Endothelial cell of umbilical vein (primary cell): ENCODE results near the gene PRKAR1B. TPM values are rescaled to one million over a fixed set of nuclear protein-coding genes. Genes with fewer than 3 reads are reported as not detected.

Source experiments
- BruUV-seq: library from RNA; stranded (reverse); fragments of 400-500 nt; replicated peaks from 2 replicates; lab custom pipeline; 2021; lab: Mats Ljungman, UMichigan
- CTCF ChIA-PET: fragments of 300-600, 350-600 bp; sonication (Branson Sonifier 250); formaldehyde crosslinking; loops from one replicate; lab custom pipeline; 2021; ENCODE audit warnings: antibody characterized with exemption, inconsistent platforms; lab: Charles Lee
- POLR2A ChIA-PET: fragments of 300-600, 350-600 bp; sonication (Branson Sonifier 250); formaldehyde crosslinking; loops from one replicate; lab custom pipeline; 2021; ENCODE audit warnings: antibody characterized with exemption, inconsistent platforms; lab: Charles Lee
- DNase-seq: peaks from one replicate; pipeline ENCODE4 v3.0.0-alpha.2; 2011; ENCODE audit warnings: low read depth, low spot score
- FAIRE-seq: peaks from 2 replicates; lab custom pipeline; 2011; peaks lifted over from hg19 to GRCh38; lab: Jason Lieb, UNC
- H2AFZ ChIP-seq: 2 replicates; pipeline ENCODE4 v1.6.0; 2012; ENCODE audit warnings: low read depth, low read length, control low read depth, inconsistent platforms
- H3K27ac ChIP-seq: 2 replicates; pipeline ENCODE4 v1.5.1; 2011; ENCODE audit warnings: low read depth, mild to moderate bottlenecking, control low read depth, low read length, moderate library complexity; ENCODE audit not compliant: insufficient read depth
- H3K27me3 ChIP-seq, 2 experiments: 2 replicates each; pipeline versions ENCODE4 v1.6.0 to v1.6.1; 2011; ENCODE audit warnings: low read length in 2 of 2, mixed read lengths in 1 of 2; ENCODE audit not compliant: control insufficient read depth in 2 of 2, insufficient read depth in 2 of 2
- H3K36me3 ChIP-seq, 2 experiments: 2 replicates in 1 of 2; 3 replicates in 1 of 2; pipeline ENCODE4 v1.5.1; 2011; ENCODE audit warnings: low read length in 2 of 2, mild to moderate bottlenecking in 1 of 2, moderate library complexity in 1 of 2; ENCODE audit not compliant: control insufficient read depth in 2 of 2, insufficient read depth in 2 of 2; ENCODE audit errors: extremely low read depth in 1 of 2
- H3K4me1 ChIP-seq: 3 replicates; pipeline ENCODE4 v1.5.1; 2011; ENCODE audit warnings: mild to moderate bottlenecking, low read length; ENCODE audit not compliant: control insufficient read depth, insufficient read depth; ENCODE audit errors: extremely low read depth
- H3K4me2 ChIP-seq: 2 replicates; pipeline ENCODE4 v1.6.1; 2011; ENCODE audit warnings: low read length, control low read depth, mixed read lengths; ENCODE audit not compliant: insufficient read depth
- H3K4me3 ChIP-seq, 3 experiments: fragments of 200-600 bp in 1 of 3; sonication (generic), shearing (Covaris generic) in 1 of 3; replicated peaks in 1 of 3; 2 replicates each; pipeline ENCODE4 v1.5.1; 2011 to 2016; ENCODE audit warnings: control low read depth in 3 of 3, low read length in 3 of 3, mild to moderate bottlenecking in 2 of 3, inconsistent platforms in 1 of 3, low read depth in 1 of 3, moderate library complexity in 1 of 3; ENCODE audit not compliant: insufficient read depth in 1 of 3
- H3K79me2 ChIP-seq: 2 replicates; pipeline ENCODE4 v1.6.0; 2012; ENCODE audit warnings: low read length, inconsistent platforms; ENCODE audit not compliant: control insufficient read depth, insufficient read depth
- H3K9ac ChIP-seq: replicated peaks from 2 replicates; pipeline ENCODE3; 2011; ENCODE audit warnings: low read length, control low read depth; ENCODE audit not compliant: insufficient read depth; ENCODE audit errors: extremely low read depth
- H3K9me1 ChIP-seq: replicated peaks from 3 replicates; pipeline ENCODE4 v1.6.0; 2011; ENCODE audit warnings: mild to moderate bottlenecking, low read length; ENCODE audit not compliant: control insufficient read depth, insufficient read depth; ENCODE audit errors: extremely low read depth
- H3K9me3 ChIP-seq: replicated peaks from 2 replicates; pipeline ENCODE4 v1.5.1; 2012; ENCODE audit warnings: low read length, inconsistent platforms; ENCODE audit not compliant: control insufficient read depth, insufficient read depth
- H4K20me1 ChIP-seq: replicated peaks from 2 replicates; pipeline ENCODE3; 2011; ENCODE audit warnings: mild to moderate bottlenecking, low read length; ENCODE audit not compliant: control insufficient read depth, insufficient read depth; ENCODE audit errors: extremely low read depth
- EZH2 ChIP-seq: IDR thresholded peaks from 2 replicates; pipeline ENCODE4 v1.6.1; 2012; ENCODE audit warnings: borderline replicate concordance, low read depth, mild to moderate bottlenecking, moderate library complexity, low read length, inconsistent platforms; ENCODE audit not compliant: severe bottlenecking
- FOS ChIP-seq: IDR thresholded peaks from 2 replicates; pipeline ENCODE4 v1.6.1; 2011; ENCODE audit warnings: mild to moderate bottlenecking, low read length, moderate library complexity, borderline replicate concordance; ENCODE audit not compliant: insufficient read depth
- GATA2 ChIP-seq: IDR thresholded peaks from 2 replicates; pipeline ENCODE4 v1.7.0; 2011; ENCODE audit warnings: low read depth, mild to moderate bottlenecking, moderate library complexity, mixed read lengths, low read length; ENCODE audit not compliant: insufficient read length, insufficient read depth
- JUN ChIP-seq: IDR thresholded peaks from 2 replicates; pipeline ENCODE4 v1.6.1; 2011; ENCODE audit warnings: borderline replicate concordance, low read depth; ENCODE audit not compliant: insufficient read length, insufficient read depth
- MYC ChIP-seq: IDR thresholded peaks from one replicate; pipeline ENCODE4 v1.6.1; 2011; ENCODE audit warnings: mild to moderate bottlenecking, low read depth, low read length
- POLR2A ChIP-seq: IDR thresholded peaks from 2 replicates; pipeline ENCODE4 v1.6.1; 2012; ENCODE audit warnings: low read depth, mild to moderate bottlenecking, control low read depth, low read length
- POLR2AphosphoS5 ChIP-seq: IDR thresholded peaks from 2 replicates; pipeline ENCODE4 v1.6.1; 2012; ENCODE audit warnings: low read depth, mild to moderate bottlenecking, control low read depth, low read length, moderate library complexity; ENCODE audit not compliant: insufficient read depth
- dilution Hi-C: fragments of 300-500 bp; cut with MboI; formaldehyde crosslinking; loops from one replicate; pipeline ENCODE4 v1.15.0; 2019; ENCODE audit warnings: low sequenced_read_pairs; ENCODE audit not compliant: extremely low pct_ligation_motif_present
- intact Hi-C: fragments of 100-400 bp; cut with micrococcal nuclease; formaldehyde crosslinking; loops from one replicate; pipeline ENCODE4 v1.10.0; 2022
- polyA plus RNA-seq, 4 experiments: library from polyadenylated mRNA; depleted of rRNA in 3 of 4; stranded (reverse) in 3 of 4; unstranded in 1 of 4; fragments of >200 nt; gene quantifications; 2 replicates each; pipeline versions ENCODE4 v1.2.1 to v1.2.3, GENCODE V29; 2011 to 2012; ENCODE audit warnings: missing spikeins in 1 of 4
- total RNA-seq: library from RNA; stranded (reverse); gene quantifications from 2 replicates; pipeline ENCODE4 v1.2.3, GENCODE V29; 2021
- TF ChIP-seq, protein P1 (sequence below), 2 donors: IDR thresholded peaks; 1 replicate in 1 of 2; 2 replicates in 1 of 2; pipeline ENCODE4 v1.5.1; 2011; ENCODE audit warnings: low read length in 2 of 2, mild to moderate bottlenecking in 2 of 2, moderate library complexity in 2 of 2, control low read depth in 1 of 2, inconsistent platforms in 1 of 2, low read depth in 1 of 2; ENCODE audit not compliant: insufficient read depth in 1 of 2; ENCODE audit errors: extremely low read depth in 1 of 2
- TF ChIP-seq, protein P2 (sequence below): IDR thresholded peaks from 2 replicates; pipeline ENCODE4 v1.6.1; 2011; ENCODE audit not compliant: insufficient read depth, insufficient read length

Gene PRKAR1B
- total and polyA plus RNA-seq, 2 donors (not counting 3 experiments of a cell fraction or from before 2014, with no cell fraction given): 15.4 to 29.2 TPM

GRCh38 chr7:602341-603141 lies 124.5 kb downstream of the PRKAR1B start:
- Histone ChIP-seq H3K4me1 (peaks cover 44% of the 10 kb centered on the region), H3K79me2 (no peaks in the 10 kb centered on the region), H2AFZ (peak overlapping the region; percentile 77), H3K4me3 (no peak overlapping the region), H3K27me3 (no peaks in the 10 kb centered on the region), H3K27ac (peak overlapping the region; percentile 97), H3K9me1 (no peaks in the 10 kb centered on the region), H3K4me2 (no peak overlapping the region), H3K9me3 (no peaks in the 10 kb centered on the region), H3K36me3 (no peaks in the 10 kb centered on the region), H3K9ac (peak overlapping the region; percentile 54), H4K20me1 (no peaks in the 10 kb centered on the region)
- POLR2A ChIA-PET: no interaction called here
- dilution Hi-C loops: no loop called here
- TF ChIP-seq POLR2A (no peak), GATA2 (no peak), FOS (no peak), MYC (no peak), JUN (no peak), POLR2AphosphoS5 (no peak), EZH2 (no peak)
- TF ChIP-seq, protein P1, sequence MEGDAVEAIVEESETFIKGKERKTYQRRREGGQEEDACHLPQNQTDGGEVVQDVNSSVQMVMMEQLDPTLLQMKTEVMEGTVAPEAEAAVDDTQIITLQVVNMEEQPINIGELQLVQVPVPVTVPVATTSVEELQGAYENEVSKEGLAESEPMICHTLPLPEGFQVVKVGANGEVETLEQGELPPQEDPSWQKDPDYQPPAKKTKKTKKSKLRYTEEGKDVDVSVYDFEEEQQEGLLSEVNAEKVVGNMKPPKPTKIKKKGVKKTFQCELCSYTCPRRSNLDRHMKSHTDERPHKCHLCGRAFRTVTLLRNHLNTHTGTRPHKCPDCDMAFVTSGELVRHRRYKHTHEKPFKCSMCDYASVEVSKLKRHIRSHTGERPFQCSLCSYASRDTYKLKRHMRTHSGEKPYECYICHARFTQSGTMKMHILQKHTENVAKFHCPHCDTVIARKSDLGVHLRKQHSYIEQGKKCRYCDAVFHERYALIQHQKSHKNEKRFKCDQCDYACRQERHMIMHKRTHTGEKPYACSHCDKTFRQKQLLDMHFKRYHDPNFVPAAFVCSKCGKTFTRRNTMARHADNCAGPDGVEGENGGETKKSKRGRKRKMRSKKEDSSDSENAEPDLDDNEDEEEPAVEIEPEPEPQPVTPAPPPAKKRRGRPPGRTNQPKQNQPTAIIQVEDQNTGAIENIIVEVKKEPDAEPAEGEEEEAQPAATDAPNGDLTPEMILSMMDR (IDR thresholded peaks at IDR 0.05; ENCODE audit: extremely low read depth in 1 of 2, insufficient read depth in 1 of 2, low read depth in 1 of 2, low read length in 2 of 2): no peak
- TF ChIP-seq, protein P2, sequence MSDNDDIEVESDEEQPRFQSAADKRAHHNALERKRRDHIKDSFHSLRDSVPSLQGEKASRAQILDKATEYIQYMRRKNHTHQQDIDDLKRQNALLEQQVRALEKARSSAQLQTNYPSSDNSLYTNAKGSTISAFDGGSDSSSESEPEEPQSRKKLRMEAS: no peak
- no TSS peak for BruUV-seq
- DNase-seq (no peak), FAIRE-seq (no peak)
- CTCF ChIA-PET: no interaction called here
- intact Hi-C loops: loop anchor here (5.0 kb wide), 1 partner anchor 275 kb away; the partner anchor contains the start of gene GET4
